OCI-LY7 (cell line): ENCODE results near the gene CERS1. TPM values are rescaled to one million over a fixed set of nuclear protein-coding genes. Genes with fewer than 3 reads are reported as not detected.

Source experiments
- BruUV-seq: library from RNA; stranded (reverse); fragments of 400-500 nt; replicated peaks from 2 replicates; lab custom pipeline; 2021; lab: Mats Ljungman, UMichigan
- CTCF ChIA-PET: fragments of 300-600 bp; sonication (Branson Sonifier 250); formaldehyde crosslinking; loops from one replicate; lab custom pipeline; 2022; ENCODE audit warnings: antibody characterized with exemption; ENCODE audit not compliant: unreplicated experiment; lab: Charles Lee
- POLR2A ChIA-PET: fragments of 300-600 bp; sonication (Branson Sonifier 250); formaldehyde crosslinking; loops from one replicate; lab custom pipeline; 2022; ENCODE audit warnings: antibody characterized with exemption; lab: Charles Lee
- DNase-seq: peaks from one replicate; pipeline ENCODE4 v3.0.0-alpha.2; 2015; ENCODE audit warnings: low spot score
- H2AFZ ChIP-seq: fragments of 200-600 bp; sonication (generic), shearing (Covaris generic); 2 replicates; pipeline ENCODE4 v1.6.1; 2014; ENCODE audit warnings: mild to moderate bottlenecking, antibody characterized with exemption, low read length, moderate library complexity
- H3K27ac ChIP-seq: fragments of 200-600 bp; sonication (generic); 2 replicates; pipeline ENCODE4 v1.5.1; 2014; ENCODE audit warnings: mixed run types, low read depth, mild to moderate bottlenecking, moderate library complexity, low read length, inconsistent platforms; ENCODE audit not compliant: poor library complexity, severe bottlenecking
- H3K36me3 ChIP-seq: fragments of 200-600 bp; sonication (generic); 2 replicates; pipeline ENCODE4 v1.6.1; 2014; ENCODE audit warnings: mild to moderate bottlenecking, antibody characterized with exemption, low read length, moderate library complexity, mixed read lengths; ENCODE audit not compliant: insufficient read depth
- H3K4me1 ChIP-seq: fragments of 200-600 bp; sonication (generic); 2 replicates; pipeline ENCODE4 v1.5.1; 2014; ENCODE audit warnings: mild to moderate bottlenecking, low read length; ENCODE audit not compliant: insufficient read depth, poor library complexity, severe bottlenecking
- H3K4me2 ChIP-seq: fragments of 200-600 bp; sonication (generic); 2 replicates; pipeline ENCODE4 v1.6.1; 2014; ENCODE audit warnings: mild to moderate bottlenecking, low read length
- H3K4me3 ChIP-seq: fragments of 200-600 bp; sonication (generic); 2 replicates; pipeline ENCODE4 v1.5.1; 2014; ENCODE audit warnings: mild to moderate bottlenecking, low read depth, low read length; ENCODE audit not compliant: poor library complexity, severe bottlenecking
- H3K79me2 ChIP-seq: fragments of 200-600 bp; sonication (generic); 2 replicates; pipeline ENCODE4 v1.6.1; 2016; ENCODE audit warnings: low read depth, mild to moderate bottlenecking, low read length, moderate library complexity, mixed read lengths; ENCODE audit not compliant: insufficient read depth
- H3K9me2 ChIP-seq: fragments of 200-600 bp; sonication (generic); 2 replicates; pipeline ENCODE4 v1.6.1; 2016; ENCODE audit warnings: mild to moderate bottlenecking, low read length, mixed read lengths; ENCODE audit not compliant: insufficient read depth
- H3K9me3 ChIP-seq: fragments of 200-600 bp; sonication (generic); 2 replicates; pipeline ENCODE4 v1.6.1; 2014; ENCODE audit warnings: mild to moderate bottlenecking, mixed run types, low read length, mixed read lengths
- H4K20me1 ChIP-seq: fragments of 200-600 bp; sonication (generic); 2 replicates; pipeline ENCODE4 v1.6.1; 2014; ENCODE audit warnings: mild to moderate bottlenecking, antibody characterized with exemption, low read length, moderate library complexity, mixed read lengths; ENCODE audit not compliant: insufficient read depth
- EZH2phosphoT487 ChIP-seq: fragments of 200-600 bp; sonication (generic); IDR thresholded peaks from 2 replicates; pipeline ENCODE4 v1.6.1; 2018; ENCODE audit warnings: low read depth, borderline replicate concordance, mild to moderate bottlenecking, mixed run types, antibody characterized with exemption, low read length, moderate library complexity, mixed read lengths
- intact Hi-C: fragments of 100-400 bp; cut with micrococcal nuclease; formaldehyde crosslinking; loops from one replicate; pipeline ENCODE4 v1.10.0; 2022; ENCODE audit not compliant: unreplicated experiment
- total RNA-seq, 2 experiments: library from RNA; depleted of rRNA in 1 of 2; stranded (reverse); fragments of >200 nt in 1 of 2; shearing (Covaris generic) in 1 of 2; gene quantifications; 2 replicates each; pipeline ENCODE4 v1.2.3, GENCODE V29; 2014 to 2022
- TF ChIP-seq, protein P1 (sequence below): fragments of 200-600 bp; sonication (generic); conservative IDR thresholded peaks from 2 replicates; pipeline ENCODE4 v1.5.1; 2014; ENCODE audit warnings: mild to moderate bottlenecking, antibody characterized with exemption, low read length, moderate library complexity, mixed read lengths

CERS1 gene
- total RNA-seq, 2 experiments from 2014 or later = 0.09 TPM; not detected in 1

DNA sequence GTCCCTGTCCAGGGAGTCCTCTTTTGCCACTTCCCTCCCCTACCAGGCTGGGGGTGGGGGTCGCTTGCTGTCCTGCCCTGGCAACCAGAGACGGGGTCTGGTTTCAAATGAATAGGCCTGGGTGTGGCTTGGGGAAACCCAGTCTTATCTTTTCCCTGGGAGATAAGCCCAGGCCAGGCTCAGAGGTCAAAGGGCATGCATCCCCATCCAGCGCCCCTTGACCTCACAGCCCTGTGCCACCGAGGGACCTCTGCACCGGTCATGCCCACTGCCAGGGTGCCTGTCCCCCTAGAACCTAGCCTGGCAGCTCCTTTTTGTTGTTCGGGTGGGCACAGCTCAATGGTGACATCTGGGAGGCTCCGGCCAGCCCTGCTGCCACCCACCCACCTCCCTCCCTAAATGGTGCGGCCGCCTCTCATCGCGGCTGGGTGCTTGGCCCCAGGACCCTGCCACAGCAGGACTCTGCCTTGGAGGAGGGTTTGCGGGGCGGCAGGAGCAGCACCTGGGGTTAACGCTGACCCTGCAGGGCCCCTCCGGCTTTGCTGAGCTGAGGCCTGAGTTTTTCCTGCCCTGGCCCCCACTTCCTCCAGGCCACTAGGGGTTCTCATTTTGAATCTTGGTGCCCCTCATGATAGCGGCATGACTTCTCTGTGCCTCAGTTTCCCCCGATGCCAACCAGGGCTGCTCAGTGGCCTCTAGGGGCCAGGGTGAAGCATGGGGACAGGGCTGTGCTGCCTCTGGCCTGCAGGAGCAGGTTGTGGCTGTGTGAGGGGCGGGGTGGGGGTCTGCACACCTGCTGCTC, 2.9 kb upstream of the CERS1 start:
- BruUV-seq = no TSS peak
- H3K4me2 ChIP-seq = no peak overlapping the region
- CTCF ChIA-PET = no interaction called here

DNA sequence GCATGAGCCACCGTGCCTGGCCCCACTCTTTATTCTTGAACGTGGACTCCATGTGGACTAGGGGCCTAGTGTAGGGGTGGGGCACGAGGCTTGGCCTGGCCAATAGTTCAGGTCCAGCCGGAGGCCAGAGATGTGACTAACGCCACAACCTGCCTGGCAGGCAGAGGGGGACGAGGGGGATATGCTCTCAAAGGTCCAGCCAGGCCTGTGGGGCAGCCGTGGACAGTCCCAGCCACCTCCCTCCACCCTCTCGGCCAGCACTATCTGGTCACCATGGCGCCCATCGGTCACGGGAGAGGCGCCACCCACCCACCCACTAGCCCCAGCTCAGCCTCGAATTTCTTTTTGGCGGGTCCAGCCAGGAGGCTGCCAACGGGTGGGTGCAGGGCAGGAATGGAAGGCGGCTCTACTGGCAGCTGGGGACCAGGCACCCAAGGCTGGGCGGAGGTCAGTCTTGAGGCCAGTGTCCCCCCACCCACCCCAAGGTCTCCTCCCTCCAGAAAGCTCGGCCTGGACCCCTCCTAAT, 2.2 kb upstream of the CERS1 start:
- no peak overlapping the region for H2AFZ ChIP-seq
- no peak for DNase-seq
- H3K4me2 ChIP-seq = no peak overlapping the region
- POLR2A ChIA-PET = interaction anchor here (0.6 kb wide), 2 partner anchors 8 to 49 kb away, joined by 3 read pairs; no protein-coding TSS in a partner anchor
- H3K9me2 ChIP-seq = no peaks in the 10 kb centered on the region
- H3K27ac ChIP-seq = no peak overlapping the region
- H3K79me2 ChIP-seq = no peaks in the 10 kb centered on the region
- BruUV-seq = no TSS peak
- TF ChIP-seq EZH2phosphoT487 = no peak
- TF ChIP-seq, protein P1, sequence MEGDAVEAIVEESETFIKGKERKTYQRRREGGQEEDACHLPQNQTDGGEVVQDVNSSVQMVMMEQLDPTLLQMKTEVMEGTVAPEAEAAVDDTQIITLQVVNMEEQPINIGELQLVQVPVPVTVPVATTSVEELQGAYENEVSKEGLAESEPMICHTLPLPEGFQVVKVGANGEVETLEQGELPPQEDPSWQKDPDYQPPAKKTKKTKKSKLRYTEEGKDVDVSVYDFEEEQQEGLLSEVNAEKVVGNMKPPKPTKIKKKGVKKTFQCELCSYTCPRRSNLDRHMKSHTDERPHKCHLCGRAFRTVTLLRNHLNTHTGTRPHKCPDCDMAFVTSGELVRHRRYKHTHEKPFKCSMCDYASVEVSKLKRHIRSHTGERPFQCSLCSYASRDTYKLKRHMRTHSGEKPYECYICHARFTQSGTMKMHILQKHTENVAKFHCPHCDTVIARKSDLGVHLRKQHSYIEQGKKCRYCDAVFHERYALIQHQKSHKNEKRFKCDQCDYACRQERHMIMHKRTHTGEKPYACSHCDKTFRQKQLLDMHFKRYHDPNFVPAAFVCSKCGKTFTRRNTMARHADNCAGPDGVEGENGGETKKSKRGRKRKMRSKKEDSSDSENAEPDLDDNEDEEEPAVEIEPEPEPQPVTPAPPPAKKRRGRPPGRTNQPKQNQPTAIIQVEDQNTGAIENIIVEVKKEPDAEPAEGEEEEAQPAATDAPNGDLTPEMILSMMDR = no peak
- intact Hi-C loops = no loop called here
- no peaks in the 10 kb centered on the region for H3K9me3 ChIP-seq
- no peaks in the 10 kb centered on the region for H3K4me1 ChIP-seq
- no peaks in the 10 kb centered on the region for H4K20me1 ChIP-seq
- peaks cover 11% of the 10 kb centered on the region; the same call in 1 of the 2 replicates for H3K36me3 ChIP-seq
- no peak overlapping the region for H3K4me3 ChIP-seq
- CTCF ChIA-PET = interaction anchor here (0.6 kb wide), 1 partner anchor 89 kb away, joined by 3 read pairs; no protein-coding TSS in a partner anchor

More for the DNA sequence above, 2.9 kb upstream of the CERS1 start:
- POLR2A ChIA-PET = interaction anchor here (0.6 kb wide), 2 partner anchors 8 to 50 kb away, joined by 3 read pairs; no protein-coding TSS in a partner anchor
- Histone ChIP-seq H3K79me2 (no peaks in the 10 kb centered on the region), H3K4me3 (no peak overlapping the region), H3K36me3 (peaks cover 11% of the 10 kb centered on the region; the same call in 1 of the 2 replicates), H2AFZ (no peak overlapping the region), H3K9me3 (no peaks in the 10 kb centered on the region), H4K20me1 (no peaks in the 10 kb centered on the region), H3K27ac (no peak overlapping the region), H3K9me2 (no peaks in the 10 kb centered on the region), H3K4me1 (no peaks in the 10 kb centered on the region)
- intact Hi-C loops = no loop called here
- TF ChIP-seq, protein P1 = no peak
- no peak for TF ChIP-seq EZH2phosphoT487
- DNase-seq = no peak
